GM12878 (cell line): Measurements from ENCODE around the gene CTXN1. TPM values are rescaled to one million over a fixed set of nuclear protein-coding genes. Genes with fewer than 3 reads are reported as not detected.

Source experiments
- ASH2L ChIP-seq: fragments of 300-600, 200-600 bp; sonication (generic); IDR thresholded peaks from 2 replicates; pipeline ENCODE4 v1.6.1; 2017; ENCODE audit warnings: low read depth, mild to moderate bottlenecking, borderline replicate concordance
- JUNB ChIP-seq: IDR thresholded peaks from 2 replicates; pipeline ENCODE4 v1.6.1; 2016; ENCODE audit warnings: antibody characterized with exemption, mild to moderate bottlenecking
- NR2C2 ChIP-seq: IDR thresholded peaks from 2 replicates; pipeline ENCODE4 v1.6.1; 2011; ENCODE audit warnings: borderline replicate concordance, low read depth; ENCODE audit not compliant: control insufficient read depth, insufficient read length
- RFX5 ChIP-seq: IDR thresholded peaks from 2 replicates; pipeline ENCODE4 v1.6.1; 2011; ENCODE audit warnings: low read depth, low read length, improper control_type of control experiment
- SP1 ChIP-seq: IDR thresholded peaks from one replicate; pipeline ENCODE4 v1.6.1; 2011; ENCODE audit warnings: low read depth, low read length
- SPI1 ChIP-seq: IDR thresholded peaks from 2 replicates; pipeline ENCODE4 v1.6.1; 2011; ENCODE audit warnings: low read depth, mild to moderate bottlenecking, low read length, moderate library complexity, borderline replicate concordance; ENCODE audit not compliant: insufficient read depth
- ZNF384 ChIP-seq: IDR thresholded peaks from 2 replicates; pipeline ENCODE4 v1.6.1; 2012; ENCODE audit warnings: low read depth, mild to moderate bottlenecking, low read length, improper control_type of control experiment, borderline replicate concordance
- polyA plus RNA-seq, 11 experiments: library from polyadenylated mRNA; depleted of rRNA in 4 of 11; unstranded in 6 of 11; stranded (reverse) in 5 of 11; fragments of >200 nt; fragmentation: Nextera tagmentation in 4 of 11; fragmentation: Illumina TruSeq in 1 of 11; extraction: Ambion mirVana in 4 of 11; extraction: Trizol in 1 of 11; gene quantifications; 1 replicate in 1 of 11; 2 replicates in 10 of 11; pipeline versions ENCODE4 v1.2.1 to v1.2.3, GENCODE V29; 2011 to 2016; ENCODE audit warnings: inconsistent platforms in 2 of 11, missing spikeins in 2 of 11, low read depth in 1 of 11
- total RNA-seq, 4 experiments: library from RNA; depleted of rRNA in 3 of 4; stranded (reverse); fragments of >200 nt in 3 of 4; fragmentation: Illumina TruSeq in 1 of 4; extraction: Trizol in 1 of 4; gene quantifications; 2 replicates each; pipeline versions ENCODE4 v1.2.1 to v1.2.3, GENCODE V29; 2013 to 2021
- TF ChIP-seq, protein P1 (sequence below): IDR thresholded peaks from 2 replicates; pipeline ENCODE4 v1.6.1; 2012; ENCODE audit warnings: mild to moderate bottlenecking, low read depth, low read length
- TF ChIP-seq, protein P2 (sequence below), 3 experiments: IDR thresholded peaks in 2 of 3; conservative IDR thresholded peaks in 1 of 3; 2 replicates each; pipeline ENCODE4 v1.5.1; 2011; ENCODE audit warnings: low read depth in 3 of 3, low read length in 3 of 3, mild to moderate bottlenecking in 3 of 3, control low read depth in 2 of 3, moderate library complexity in 2 of 3, inconsistent platforms in 1 of 3, mixed read lengths in 1 of 3; ENCODE audit not compliant: control insufficient read depth in 2 of 3, insufficient read depth in 1 of 3; ENCODE audit errors: extremely low read depth in 1 of 3

CTXN1 gene
- total and polyA plus RNA-seq, 10 of the 15 experiments (the other 5 are each of a cell fraction or from before 2014, with no cell fraction given), result 0.04 to 1.0 (median 0.38) TPM; not detected in 4

DNA sequence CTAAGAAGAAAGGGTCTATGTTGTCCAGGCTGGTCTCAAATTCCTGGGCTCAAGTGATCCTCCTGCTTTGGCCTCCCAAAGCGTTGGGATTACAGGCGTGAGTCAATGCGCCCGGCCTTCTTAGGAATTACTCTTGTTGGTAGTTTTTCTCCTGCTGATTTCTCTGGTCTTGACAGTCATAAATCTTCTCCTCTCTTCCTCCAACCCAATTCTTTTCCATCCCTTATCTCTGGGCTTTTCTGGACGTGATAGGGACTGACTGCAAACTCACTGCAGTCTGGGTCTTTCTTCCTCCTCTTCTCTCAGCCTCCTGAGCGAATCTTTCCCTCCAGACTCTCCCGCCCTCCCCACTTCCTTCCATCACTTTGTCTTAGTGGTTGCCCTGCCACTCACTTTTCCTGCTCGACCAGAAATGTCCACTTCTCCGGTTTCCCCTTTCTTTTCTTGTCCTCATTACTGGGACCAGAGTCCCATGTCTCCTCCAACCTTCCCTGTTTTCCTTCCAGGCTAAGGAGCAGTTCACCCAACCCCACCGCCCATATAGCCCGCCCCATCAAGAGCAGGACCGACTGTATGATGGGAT is 39.4 kb upstream of the CTXN1 start (continued):
- TF ChIP-seq, protein P1, sequence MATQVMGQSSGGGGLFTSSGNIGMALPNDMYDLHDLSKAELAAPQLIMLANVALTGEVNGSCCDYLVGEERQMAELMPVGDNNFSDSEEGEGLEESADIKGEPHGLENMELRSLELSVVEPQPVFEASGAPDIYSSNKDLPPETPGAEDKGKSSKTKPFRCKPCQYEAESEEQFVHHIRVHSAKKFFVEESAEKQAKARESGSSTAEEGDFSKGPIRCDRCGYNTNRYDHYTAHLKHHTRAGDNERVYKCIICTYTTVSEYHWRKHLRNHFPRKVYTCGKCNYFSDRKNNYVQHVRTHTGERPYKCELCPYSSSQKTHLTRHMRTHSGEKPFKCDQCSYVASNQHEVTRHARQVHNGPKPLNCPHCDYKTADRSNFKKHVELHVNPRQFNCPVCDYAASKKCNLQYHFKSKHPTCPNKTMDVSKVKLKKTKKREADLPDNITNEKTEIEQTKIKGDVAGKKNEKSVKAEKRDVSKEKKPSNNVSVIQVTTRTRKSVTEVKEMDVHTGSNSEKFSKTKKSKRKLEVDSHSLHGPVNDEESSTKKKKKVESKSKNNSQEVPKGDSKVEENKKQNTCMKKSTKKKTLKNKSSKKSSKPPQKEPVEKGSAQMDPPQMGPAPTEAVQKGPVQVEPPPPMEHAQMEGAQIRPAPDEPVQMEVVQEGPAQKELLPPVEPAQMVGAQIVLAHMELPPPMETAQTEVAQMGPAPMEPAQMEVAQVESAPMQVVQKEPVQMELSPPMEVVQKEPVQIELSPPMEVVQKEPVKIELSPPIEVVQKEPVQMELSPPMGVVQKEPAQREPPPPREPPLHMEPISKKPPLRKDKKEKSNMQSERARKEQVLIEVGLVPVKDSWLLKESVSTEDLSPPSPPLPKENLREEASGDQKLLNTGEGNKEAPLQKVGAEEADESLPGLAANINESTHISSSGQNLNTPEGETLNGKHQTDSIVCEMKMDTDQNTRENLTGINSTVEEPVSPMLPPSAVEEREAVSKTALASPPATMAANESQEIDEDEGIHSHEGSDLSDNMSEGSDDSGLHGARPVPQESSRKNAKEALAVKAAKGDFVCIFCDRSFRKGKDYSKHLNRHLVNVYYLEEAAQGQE, result no peak
- TF ChIP-seq SP1, result no peak
- TF ChIP-seq SPI1, result no peak
- TF ChIP-seq RFX5, result no peak
- TF ChIP-seq JUNB, result no peak
- no peak for TF ChIP-seq ZNF384
- TF ChIP-seq ASH2L, result no peak
- no peak for TF ChIP-seq NR2C2
- TF ChIP-seq, protein P2, sequence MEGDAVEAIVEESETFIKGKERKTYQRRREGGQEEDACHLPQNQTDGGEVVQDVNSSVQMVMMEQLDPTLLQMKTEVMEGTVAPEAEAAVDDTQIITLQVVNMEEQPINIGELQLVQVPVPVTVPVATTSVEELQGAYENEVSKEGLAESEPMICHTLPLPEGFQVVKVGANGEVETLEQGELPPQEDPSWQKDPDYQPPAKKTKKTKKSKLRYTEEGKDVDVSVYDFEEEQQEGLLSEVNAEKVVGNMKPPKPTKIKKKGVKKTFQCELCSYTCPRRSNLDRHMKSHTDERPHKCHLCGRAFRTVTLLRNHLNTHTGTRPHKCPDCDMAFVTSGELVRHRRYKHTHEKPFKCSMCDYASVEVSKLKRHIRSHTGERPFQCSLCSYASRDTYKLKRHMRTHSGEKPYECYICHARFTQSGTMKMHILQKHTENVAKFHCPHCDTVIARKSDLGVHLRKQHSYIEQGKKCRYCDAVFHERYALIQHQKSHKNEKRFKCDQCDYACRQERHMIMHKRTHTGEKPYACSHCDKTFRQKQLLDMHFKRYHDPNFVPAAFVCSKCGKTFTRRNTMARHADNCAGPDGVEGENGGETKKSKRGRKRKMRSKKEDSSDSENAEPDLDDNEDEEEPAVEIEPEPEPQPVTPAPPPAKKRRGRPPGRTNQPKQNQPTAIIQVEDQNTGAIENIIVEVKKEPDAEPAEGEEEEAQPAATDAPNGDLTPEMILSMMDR (IDR thresholded peaks at IDR 0.05 in 2 of 3, conservative IDR thresholded peaks at IDR 0.05 in 1 of 3; ENCODE audit: control insufficient read depth in 2 of 3, extremely low read depth in 1 of 3, insufficient read depth in 1 of 3, low read depth in 3 of 3, low read length in 3 of 3), result no peak
